Measurements from ENCODE around the gene WBP2NL.
"Not testable (repeated sequence)": the region's sequence is repeated elsewhere in the genome, so short reads cannot be mapped to it uniquely, and the experiment has no call there.

Gene WBP2NL

GRCh38 chr22:42033263-42034181, 34.9 kb downstream of the WBP2NL start:
- ATAC-seq, result no peak
- DNase-seq, result no peak

DNA sequence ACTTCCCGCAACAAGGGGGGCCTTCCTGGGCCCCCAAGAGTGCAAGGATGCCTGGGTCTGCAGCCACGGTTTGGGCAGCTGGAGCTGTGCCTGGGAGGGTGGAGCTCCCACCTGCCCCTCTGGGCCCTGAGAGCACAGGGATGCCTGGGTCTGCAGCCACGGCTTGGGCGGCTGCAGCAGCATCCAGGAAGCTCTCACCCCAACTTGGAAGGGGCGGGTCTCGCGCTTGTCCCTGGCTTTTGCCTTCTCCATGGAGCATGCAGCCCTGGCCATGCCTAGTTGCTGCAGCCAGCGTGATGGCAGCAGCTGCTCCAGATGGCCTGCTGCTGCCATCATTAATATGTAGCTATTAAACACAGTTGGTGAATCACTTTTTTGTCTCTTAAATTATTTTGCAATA, 36.7 kb downstream of the WBP2NL start:
- DNase-seq (no peak), ATAC-seq (no peak)

DNA sequence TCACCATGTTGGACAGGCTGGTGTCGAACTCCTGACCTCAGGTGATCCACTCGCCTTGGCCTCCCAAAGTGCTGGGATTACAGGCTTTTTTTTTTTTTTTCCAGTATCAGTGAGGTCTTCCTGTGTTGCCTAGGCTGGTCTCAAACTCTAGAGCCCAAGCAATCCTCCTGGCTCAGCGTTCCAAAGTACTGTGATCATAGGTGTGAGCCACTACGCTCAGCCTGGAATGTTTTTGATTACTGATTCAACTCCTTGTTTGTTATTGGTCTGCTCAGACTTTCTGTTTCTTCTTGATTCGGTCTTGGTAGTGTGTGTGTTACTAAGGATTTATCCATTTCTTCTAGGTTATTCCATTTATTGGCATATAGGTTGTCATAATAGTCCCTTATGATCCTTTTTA, 40.7 kb downstream of the WBP2NL start:
- no peak for ATAC-seq
- DNase-seq, result no peak

GRCh38 chr22:42041784-42042183, 43.2 kb downstream of the WBP2NL start:
- no peak for ATAC-seq
- DNase-seq, result no peak

GRCh38 chr22:42050641-42051180, 52.1 kb downstream of the WBP2NL start:
- DNase-seq (no peak), ATAC-seq (no peak)

DNA sequence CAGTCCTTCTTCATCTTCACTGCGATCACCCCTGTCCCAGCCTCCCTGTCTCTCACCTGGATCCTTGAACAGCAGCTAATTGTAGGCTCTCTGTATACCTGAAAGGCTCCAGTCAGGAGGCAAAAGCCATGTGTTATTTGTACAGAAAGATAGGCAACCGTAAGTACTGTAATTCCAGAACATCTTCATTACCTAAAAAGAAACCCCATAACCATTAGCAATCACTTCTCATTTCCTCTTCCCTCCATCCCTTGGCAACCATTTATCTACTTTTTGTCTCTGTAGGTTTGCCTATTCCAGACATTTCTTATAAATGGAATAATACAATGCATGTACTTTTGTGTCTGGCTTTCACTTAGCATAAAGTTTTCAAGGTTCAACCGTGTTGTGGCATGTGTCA, 54.2 kb downstream of the WBP2NL start:
- DNase-seq (no peak), ATAC-seq (no peak)

- ATAC-seq (no peak), DNase-seq (no peak)
Measured at GRCh38 chr22:42056757-42057511, 58.3 kb downstream of the WBP2NL start.

DNA sequence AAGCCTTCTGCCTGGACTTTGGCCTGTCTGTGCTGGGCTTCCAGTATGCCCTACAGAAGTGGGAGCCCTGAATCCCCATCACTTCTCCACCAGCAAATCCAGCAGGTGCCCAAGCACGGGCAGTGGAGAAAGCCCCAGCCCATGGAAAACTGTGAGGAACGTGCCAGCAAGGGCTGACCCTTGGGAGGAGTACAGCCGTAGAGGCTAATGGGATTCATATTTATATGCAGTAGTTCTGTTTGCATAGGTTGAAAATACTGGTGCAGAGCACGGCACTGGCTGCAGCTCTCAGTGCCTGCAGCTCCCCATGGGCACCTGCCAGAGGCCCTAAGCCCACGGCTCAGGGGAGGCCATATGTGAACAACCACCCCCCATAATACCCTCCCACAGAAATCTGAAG, 61.9 kb downstream of the WBP2NL start:
- no peak for ATAC-seq

GRCh38 chr22:42061041-42061440, 62.5 kb downstream of the WBP2NL start:
- DNase-seq (no peak), ATAC-seq (no peak)

More for the DNA sequence above, 61.9 kb downstream of the WBP2NL start:
- DNase-seq, result no peak

- ATAC-seq (no peak), DNase-seq (no peak)
Measured at GRCh38 chr22:42062506-42063170, 64.0 kb downstream of the WBP2NL start.

- DNase-seq (no peak), ATAC-seq (no peak)
Measured at GRCh38 chr22:42064629-42065028, 66.0 kb downstream of the WBP2NL start.

GRCh38 chr22:42065438-42066125, 67.0 kb downstream of the WBP2NL start:
- ATAC-seq (no peak), DNase-seq (no peak)

DNA sequence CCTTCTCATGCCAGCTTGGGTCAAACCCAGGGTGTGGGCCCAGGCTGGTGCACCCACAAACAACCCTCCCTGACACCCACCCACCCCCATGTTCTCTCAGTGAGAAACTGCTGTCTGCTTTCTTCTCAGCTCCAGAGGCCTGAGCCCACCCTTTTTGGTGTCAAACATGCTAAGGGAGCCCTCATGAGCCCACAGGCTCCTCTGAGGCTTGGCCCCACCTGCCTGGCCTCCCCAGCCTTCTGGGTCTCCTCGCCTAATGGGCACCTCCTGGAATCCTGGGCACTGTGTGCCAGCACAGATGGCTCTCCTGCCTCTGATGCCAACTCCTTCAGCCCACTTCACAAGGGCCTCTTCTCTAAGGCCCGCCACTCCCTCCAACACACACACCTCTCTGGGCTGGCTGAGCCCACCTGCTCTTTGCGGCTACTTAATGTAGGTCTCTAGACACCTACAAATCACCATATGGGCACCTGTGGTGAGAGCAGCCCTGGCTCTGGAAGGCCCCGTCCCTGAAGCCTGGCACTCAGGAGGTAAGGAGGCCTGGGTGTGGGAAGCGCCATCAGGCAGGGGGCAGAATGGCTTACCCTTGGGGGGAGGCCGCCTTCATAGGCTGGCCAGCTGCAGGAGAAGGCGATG, 67.7 kb downstream of the WBP2NL start:
- DNase-seq (no peak), ATAC-seq (no peak)

DNA sequence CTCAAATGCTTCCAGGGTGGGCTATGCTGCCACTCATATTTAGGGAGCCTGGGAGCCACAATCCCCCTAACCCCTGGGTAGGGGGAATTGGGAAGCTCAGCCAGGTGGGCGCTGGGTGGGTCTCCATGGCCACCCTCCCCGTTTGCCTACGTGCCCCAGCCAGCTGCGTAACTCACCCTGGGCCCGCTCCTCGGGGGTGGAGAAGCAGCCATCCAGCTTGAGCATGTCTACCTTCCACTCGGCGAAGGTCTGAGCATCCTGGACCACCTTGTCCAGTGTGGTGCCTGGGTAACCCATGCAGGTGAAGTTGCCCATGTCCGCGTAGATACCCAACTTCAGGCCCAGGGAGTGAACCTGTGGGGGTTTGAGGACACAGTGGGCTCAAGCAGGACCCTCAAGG, 68.3 kb downstream of the WBP2NL start:
- DNase-seq (no peak), ATAC-seq (no peak)

GRCh38 chr22:42067671-42068251, 69.2 kb downstream of the WBP2NL start:
- DNase-seq (no peak), ATAC-seq (no peak)

- no peak for ATAC-seq
- DNase-seq, result no peak
Measured at GRCh38 chr22:42068291-42068690, 69.7 kb downstream of the WBP2NL start.

GRCh38 chr22:42069801-42070516, 71.4 kb downstream of the WBP2NL start:
- peak; percentile 26 for DNase-seq

GRCh38 chr22:42070517-42071422, 72.2 kb downstream of the WBP2NL start, which contains the start of gene NAGA:
Gene NAGA (minus strand): TSS chr22:42070812. CDS start chr22:42070297, 515 bp downstream.
- DNase-seq, result peak; percentile 93
- peak; percentile 99 for ATAC-seq

More at GRCh38 chr22:42069801-42070516, 71.4 kb downstream of the WBP2NL start:
- peak; percentile 2 for ATAC-seq

- not testable (repeated sequence) for DNase-seq, ATAC-seq
Measured at GRCh38 chr22:42071508-42071907, 72.9 kb downstream of the WBP2NL start.

All from stimulated activated naive CD8-positive, alpha-beta T cell treated with anti-CD3 and anti-CD28 coated beads, Interleukin-15, Interleukin-2, amounts not matched to agents 100 U/mL and 50 U/mL, for 24 hours (primary cell).